Right lobe of liver (tissue), 4 donors: ENCODE data around the gene ZFYVE19.

Experiments
- POLR2A ChIP-seq: fragments of 450-650 bp; IDR thresholded peaks from one replicate; pipeline ENCODE4 v1.6.1; 2017; ENCODE audit warnings: antibody characterized with exemption, mild to moderate bottlenecking
- TF ChIP-seq, protein P1 (sequence below), 4 donors: fragments of 200-600 bp in 3 of 4; fragments of 450-650 bp in 1 of 4; IDR thresholded peaks; one replicate each; pipeline versions ENCODE4 v1.5.1 to v1.8.0; 2016 to 2022; ENCODE audit warnings: antibody characterized with exemption in 4 of 4, mild to moderate bottlenecking in 2 of 4
- donor health status: DM: no; HTN: no; CAD: no.
- donor health status: DM: no; HTN: no; CAD: no.
- donor health status: DM: no; HTN: yes; CAD: no.

DNA sequence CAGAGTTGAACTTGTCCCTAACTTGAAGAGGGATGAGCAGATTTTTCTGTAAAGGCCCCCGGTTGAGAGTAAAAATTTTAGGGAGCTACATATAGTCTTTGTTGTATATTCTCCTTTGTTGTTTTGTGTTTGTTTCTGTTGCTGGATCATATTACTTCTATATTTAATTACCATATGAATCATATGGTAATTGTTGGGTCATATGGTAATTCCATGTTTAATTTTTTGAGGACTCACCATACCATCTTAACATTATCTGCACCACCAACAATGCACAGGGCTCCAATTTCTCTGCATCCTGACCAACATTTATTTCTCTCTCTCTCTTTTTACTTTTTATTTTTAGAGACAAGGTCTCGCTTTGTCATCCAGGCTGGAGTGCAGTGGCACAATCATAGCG, 7.4 kb upstream of the ZFYVE19 start:
- no peak for TF ChIP-seq POLR2A
- TF ChIP-seq, protein P1, sequence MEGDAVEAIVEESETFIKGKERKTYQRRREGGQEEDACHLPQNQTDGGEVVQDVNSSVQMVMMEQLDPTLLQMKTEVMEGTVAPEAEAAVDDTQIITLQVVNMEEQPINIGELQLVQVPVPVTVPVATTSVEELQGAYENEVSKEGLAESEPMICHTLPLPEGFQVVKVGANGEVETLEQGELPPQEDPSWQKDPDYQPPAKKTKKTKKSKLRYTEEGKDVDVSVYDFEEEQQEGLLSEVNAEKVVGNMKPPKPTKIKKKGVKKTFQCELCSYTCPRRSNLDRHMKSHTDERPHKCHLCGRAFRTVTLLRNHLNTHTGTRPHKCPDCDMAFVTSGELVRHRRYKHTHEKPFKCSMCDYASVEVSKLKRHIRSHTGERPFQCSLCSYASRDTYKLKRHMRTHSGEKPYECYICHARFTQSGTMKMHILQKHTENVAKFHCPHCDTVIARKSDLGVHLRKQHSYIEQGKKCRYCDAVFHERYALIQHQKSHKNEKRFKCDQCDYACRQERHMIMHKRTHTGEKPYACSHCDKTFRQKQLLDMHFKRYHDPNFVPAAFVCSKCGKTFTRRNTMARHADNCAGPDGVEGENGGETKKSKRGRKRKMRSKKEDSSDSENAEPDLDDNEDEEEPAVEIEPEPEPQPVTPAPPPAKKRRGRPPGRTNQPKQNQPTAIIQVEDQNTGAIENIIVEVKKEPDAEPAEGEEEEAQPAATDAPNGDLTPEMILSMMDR (IDR thresholded peaks at IDR 0.05), result no peak
